NCI-H1417 treated with DMSO at 0.1 percent for 48 hours (cell line): ENCODE results near the gene SEC24D.

ENCODE experiments used
- DNase-seq: peaks from one replicate; lab custom pipeline; 2025; lab: John Stamatoyannopoulos, UW

SEC24D gene

GRCh38 chr4:118773429-118773792 lies 62.5 kb downstream of the SEC24D start:
- DNase-seq = no peak

- no peak for DNase-seq
These were observed 63.0 kb downstream of the SEC24D start for GRCh38 chr4:118772767-118773428.

DNA sequence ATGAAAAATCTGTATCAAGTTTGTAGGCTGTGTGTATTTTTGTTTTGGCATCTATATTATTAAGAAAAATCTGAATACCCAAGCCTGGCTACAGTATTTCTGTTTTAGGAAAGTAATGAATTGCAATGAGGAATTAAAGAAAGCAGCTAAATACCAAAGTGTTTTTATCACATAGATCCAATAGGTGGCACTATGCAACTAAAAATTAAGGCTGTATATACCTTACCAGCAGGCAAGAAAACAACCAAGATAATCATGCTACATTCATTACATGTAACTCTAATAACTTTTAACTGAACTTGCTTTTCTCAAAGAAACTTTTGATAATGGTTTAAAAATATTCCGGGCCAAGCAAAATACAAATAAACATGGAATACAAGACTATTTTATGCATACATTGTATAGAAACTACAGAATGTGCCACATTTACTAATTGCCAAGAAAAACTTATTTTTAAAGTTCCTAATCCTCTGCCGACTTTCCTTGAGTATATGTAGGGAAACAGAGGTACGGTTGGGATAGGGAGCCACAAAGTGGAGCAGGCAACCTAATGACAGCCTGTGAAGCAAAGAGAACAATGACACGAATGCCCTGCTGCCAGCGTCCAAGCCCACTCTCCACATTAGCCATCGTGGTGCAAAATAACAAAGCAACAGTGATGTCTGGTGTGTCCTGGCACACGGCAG lies 63.7 kb downstream of the SEC24D start:
- no peak for DNase-seq

DNA sequence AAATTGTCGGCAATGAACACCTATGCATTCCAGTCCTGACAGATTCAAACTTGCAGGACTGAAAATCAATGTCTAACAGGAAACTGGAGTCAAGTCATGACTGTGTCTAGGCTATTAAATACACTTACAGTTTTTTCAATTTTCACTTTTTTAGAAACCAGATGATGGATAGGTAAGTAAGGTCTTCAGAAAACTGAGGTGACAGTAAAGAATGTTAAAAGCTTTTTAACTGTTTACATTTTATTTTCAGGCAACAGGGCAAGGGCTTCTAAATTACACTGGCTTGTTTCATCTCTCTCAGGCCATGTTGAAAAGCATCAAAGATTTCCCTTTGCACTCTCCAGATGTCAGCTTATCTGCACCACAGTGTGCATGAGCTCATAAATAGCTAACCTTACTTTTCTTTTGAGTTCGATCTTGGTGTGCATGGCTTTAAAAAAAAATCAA lies 65.2 kb downstream of the SEC24D start:
- DNase-seq = no peak

DNA sequence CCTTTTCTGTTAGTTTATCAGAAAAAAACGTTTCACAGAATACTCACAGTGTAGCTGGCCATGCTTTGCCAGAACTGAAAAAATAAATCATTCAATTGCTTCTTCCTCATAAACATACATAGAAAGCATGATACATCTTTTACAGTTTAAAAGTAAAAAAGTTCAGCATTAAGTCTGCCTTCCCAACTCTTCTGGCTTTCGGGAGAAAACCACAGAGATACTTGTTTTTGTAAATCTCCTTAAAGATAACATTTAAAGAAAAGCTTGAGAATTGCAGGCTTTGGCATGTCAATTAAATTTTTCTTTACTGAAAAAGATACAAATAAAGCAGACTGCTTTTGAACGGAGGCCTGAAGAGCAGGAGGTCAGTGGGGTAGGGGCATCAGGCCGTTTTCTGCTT lies 66.8 kb downstream of the SEC24D start:
- DNase-seq = no peak

- no peak for DNase-seq
These were observed 68.8 kb downstream of the SEC24D start for GRCh38 chr4:118767109-118767508.

GRCh38 chr4:118765399-118765798 lies 70.5 kb downstream of the SEC24D start:
- no peak for DNase-seq

DNA sequence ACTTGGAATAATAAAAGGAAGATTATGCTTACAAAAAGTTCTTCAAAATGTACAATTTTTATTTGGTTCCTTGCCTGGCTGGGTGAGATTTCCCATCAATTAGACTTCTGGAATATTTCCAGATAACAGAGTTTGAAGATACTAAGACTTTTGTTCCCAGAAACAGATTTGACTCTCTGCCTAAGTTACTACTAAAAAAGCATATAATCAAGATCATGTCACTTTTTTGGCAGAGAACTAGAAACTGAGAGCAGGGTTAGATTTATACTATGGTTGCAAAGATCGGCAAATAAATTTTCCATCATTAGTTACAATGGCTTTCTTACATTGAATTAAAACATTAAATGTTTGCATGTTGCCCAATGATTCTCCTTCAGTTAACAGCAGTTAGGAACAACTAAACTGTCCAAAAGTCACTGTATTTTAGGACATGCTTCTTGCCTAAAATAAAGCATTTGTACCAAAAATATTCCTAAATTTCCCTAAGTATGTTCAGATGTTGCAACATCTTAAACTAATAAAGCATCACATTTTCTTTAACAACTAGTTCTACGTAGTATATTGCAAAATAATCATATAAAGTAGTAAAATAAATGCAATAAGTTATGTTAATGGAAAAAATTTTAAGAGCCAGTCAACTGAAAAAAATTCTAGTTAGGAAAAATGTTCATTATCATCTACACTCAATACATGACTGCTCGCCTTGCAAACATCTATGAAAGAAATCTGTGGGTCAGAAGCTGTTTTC lies 73.0 kb downstream of the SEC24D start:
- no peak for DNase-seq

GRCh38 chr4:118762155-118762554 lies 73.8 kb downstream of the SEC24D start:
- no peak for DNase-seq

DNA sequence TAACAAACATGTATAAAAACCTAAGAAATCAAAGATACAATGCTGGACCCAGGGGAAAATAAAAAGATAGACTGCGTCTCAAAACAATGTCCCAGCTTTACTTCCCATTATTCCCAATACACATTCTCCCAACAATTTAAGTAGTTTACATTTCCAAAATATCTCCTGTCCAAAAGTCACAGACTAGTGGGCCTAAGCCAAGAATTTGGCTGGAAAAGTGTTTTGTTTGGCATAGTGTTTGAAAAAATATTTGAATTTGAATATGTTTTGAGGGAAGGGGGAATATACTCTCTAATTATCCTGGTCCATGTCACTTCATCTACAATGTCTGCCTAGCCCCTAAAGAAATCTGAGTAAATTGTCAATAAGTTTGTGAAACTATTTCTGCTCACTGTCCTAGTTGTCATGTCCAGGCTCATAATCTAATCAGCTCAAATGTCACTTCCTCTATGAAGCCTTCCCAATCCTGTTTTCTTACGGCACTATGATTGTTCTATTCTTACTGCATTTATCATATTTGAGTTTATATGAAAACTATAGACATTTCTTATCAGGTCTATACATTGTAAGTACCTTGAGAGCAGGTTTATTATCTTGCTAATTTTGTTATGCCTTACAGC lies 74.4 kb downstream of the SEC24D start:
- no peak for DNase-seq

DNA sequence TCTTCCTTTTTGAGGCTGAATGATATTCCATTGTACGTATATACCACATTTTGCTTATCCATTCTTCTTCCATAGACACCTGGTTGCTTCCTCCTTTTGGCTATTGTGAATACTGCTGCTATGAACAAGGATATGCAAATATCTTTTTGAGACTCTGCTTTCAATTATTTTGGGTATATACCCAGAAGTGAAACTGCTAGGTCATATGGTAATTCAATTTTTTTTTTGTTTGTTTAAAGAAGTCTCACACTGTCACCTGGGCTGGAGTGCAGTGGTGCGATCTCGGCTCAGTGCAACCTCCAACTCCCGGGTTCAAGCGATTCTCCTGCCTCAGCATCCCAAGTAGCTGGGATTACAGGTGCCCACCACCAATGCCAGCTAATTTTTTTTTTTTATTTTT lies 75.4 kb downstream of the SEC24D start:
- no peak for DNase-seq

- DNase-seq = no peak
These were observed 75.8 kb downstream of the SEC24D start for GRCh38 chr4:118760092-118760491.

DNA sequence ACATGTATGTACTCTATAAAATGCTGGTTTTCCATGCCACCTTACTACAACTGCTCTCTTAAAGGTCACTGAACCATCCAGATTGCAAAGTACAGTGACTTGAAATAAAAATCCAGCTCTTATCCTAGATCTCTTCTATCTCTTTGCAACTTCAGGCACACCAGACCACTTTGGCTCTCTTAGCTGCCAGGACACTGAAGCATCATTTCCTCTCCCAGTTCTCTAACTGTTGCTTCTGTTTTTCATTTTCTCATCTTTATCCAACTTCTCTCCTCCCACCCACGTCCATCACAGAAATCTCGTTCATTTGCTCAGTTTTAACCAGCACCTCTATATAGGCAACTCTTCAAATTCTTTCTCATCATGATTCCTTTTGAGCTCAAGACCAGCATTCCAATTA lies 76.4 kb downstream of the SEC24D start:
- DNase-seq = no peak

GRCh38 chr4:118758293-118758692 lies 77.6 kb downstream of the SEC24D start:
- no peak for DNase-seq

DNA sequence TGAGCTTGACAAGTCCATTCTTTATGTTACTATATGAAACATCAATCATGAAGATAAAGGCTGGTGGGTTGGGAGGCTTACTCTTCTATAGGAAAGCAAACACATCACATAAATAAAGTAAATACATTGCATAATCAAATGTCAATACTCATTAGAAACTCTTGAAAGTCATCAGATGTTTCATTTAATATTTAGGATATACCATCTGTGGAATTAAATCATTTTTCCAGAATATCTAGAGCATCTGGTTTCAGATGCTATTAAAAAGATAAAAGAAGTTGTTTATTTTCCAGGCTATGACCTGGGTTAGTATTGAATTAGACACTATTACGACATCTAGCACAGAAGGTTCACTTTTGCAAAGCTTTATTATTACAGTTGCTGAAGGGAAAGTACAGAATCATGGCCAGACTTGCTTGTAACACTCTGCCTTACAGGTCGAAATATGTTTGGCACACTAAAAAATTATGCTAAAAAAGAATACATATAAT lies 78.1 kb downstream of the SEC24D start:
- DNase-seq = no peak

GRCh38 chr4:118756958-118757357 lies 79.0 kb downstream of the SEC24D start:
- DNase-seq = no peak

GRCh38 chr4:118756429-118756828 lies 79.5 kb downstream of the SEC24D start:
- no peak for DNase-seq

DNA sequence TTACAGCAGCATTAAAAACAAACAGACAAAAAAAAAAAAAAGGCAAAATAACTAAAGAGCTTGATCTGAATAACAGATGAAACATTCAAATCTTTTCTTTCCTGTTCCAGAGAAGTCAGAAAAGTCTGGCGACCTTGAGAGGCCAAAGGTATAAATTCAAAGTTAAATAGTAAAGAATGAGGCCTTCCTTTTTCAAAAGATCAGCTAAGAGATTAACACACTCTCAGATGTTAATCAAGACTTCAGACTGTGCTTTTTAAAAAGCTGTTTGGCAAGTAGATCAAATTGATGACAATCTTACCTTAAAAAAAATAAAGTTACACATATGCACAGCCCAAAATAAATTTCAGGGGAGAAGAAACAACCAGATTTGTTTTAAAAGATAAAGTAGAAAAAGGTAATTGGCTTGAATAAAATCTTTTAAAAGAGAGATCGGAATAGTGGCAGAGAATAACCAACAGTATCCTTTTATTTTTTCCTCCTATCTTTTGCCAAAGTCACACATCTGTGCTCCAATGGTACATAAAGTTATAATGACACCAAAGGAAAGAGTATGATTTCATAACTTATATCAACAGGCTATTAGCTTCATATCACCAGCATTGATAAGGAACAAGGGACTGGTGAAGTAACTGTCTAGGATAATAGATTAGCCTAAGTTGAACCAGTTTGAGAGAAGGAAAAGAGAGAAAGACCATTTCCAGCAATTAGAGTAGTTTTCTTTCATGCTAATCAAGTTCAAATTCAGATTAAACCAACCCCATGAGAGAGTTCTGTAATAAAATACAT lies 80.3 kb downstream of the SEC24D start:
- no peak for DNase-seq

- no peak for DNase-seq
These were observed 81.0 kb downstream of the SEC24D start for GRCh38 chr4:118754890-118755289.

DNA sequence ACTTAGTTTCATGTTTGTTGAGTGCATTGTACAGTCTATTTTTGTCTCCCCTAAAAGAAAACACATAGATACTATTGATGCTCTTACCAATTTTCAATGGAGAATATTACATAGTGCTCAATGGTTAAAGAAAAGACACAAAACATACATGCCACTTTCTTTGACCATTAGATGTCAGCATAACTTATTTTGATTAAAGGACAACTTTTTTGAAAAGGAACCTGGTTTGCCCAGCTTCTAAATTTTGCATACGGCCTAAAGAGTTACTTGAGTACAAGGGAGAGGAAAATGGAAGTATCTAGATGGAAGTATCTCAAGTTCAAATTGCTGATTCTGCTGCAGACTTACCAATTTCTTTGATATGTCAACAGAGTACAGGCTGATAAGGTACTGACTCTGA lies 82.2 kb downstream of the SEC24D start:
- no peak for DNase-seq

GRCh38 chr4:118753096-118753495 lies 82.8 kb downstream of the SEC24D start:
- DNase-seq = no peak

- no peak for DNase-seq
These were observed 83.4 kb downstream of the SEC24D start for GRCh38 chr4:118752551-118752950.
